DOHH2 (cell line): Measurements from ENCODE around the gene TMPRSS2.

Experiments used
- CTCF ChIP-seq: fragments of 200-600 bp; sonication (generic); IDR thresholded peaks from one replicate; pipeline ENCODE4 v1.5.1; 2014; ENCODE audit warnings: antibody characterized with exemption, mild to moderate bottlenecking, low read depth, low read length; ENCODE audit not compliant: poor library complexity, severe bottlenecking
- EZH2phosphoT487 ChIP-seq: fragments of 200-600 bp; sonication (generic); IDR thresholded peaks from 2 replicates; pipeline ENCODE4 v1.6.1; 2017; ENCODE audit warnings: borderline replicate concordance, mild to moderate bottlenecking, antibody characterized with exemption, low read length, moderate library complexity, mixed read lengths

GRCh38 chr21:41520560-41521442 is 12.8 kb upstream of the TMPRSS2 start:
- TF ChIP-seq CTCF (no peak), EZH2phosphoT487 (no peak)
